ENCODE measurements around the gene GIPC3.

- TF ChIP-seq POLR2A (IDR thresholded peaks at IDR 0.05) (no peak), CTCF (IDR thresholded peaks at IDR 0.05) (no peak)
Measured at GRCh38 chr19:3591876-3592613, 6.8 kb downstream of the GIPC3 start.

Data from thyroid gland (tissue), 4 donors.